BLaER1 treated with 17β-estradiol and CSF1 and Interleukin-3, amounts not matched to agents 10 nM and 100 nM (cell line): Measurements from ENCODE around the gene STK4.

ENCODE experiments used
- H3K27ac ChIP-seq, 11 experiments: shearing (Covaris generic); formaldehyde crosslinking; 2 replicates each; pipeline ENCODE4 v1.8.1; 2022
- H3K27me3 ChIP-seq, 11 experiments: shearing (Covaris generic); formaldehyde crosslinking; 2 replicates each; pipeline ENCODE4 v1.8.1; 2022
- H3K36me3 ChIP-seq, 11 experiments: shearing (Covaris generic); formaldehyde crosslinking; 2 replicates each; pipeline ENCODE4 v1.8.1; 2022
- H3K4me1 ChIP-seq, 10 experiments: shearing (Covaris generic); formaldehyde crosslinking; 2 replicates each; pipeline ENCODE4 v1.8.1; 2022
- H3K4me2 ChIP-seq, 11 experiments: shearing (Covaris generic); formaldehyde crosslinking; 2 replicates each; pipeline ENCODE4 v1.8.1; 2022
- H3K4me3 ChIP-seq, 10 experiments: shearing (Covaris generic); formaldehyde crosslinking; 2 replicates each; pipeline ENCODE4 v1.8.1; 2022
- H3K9ac ChIP-seq, 11 experiments: shearing (Covaris generic); formaldehyde crosslinking; 2 replicates each; pipeline ENCODE4 v1.8.1; 2022
- H3K9me3 ChIP-seq, 11 experiments: shearing (Covaris generic); formaldehyde crosslinking; replicated peaks in 1 of 11; 2 replicates each; pipeline ENCODE4 v1.8.1; 2022
- H4K20me1 ChIP-seq, 11 experiments: shearing (Covaris generic); formaldehyde crosslinking; 2 replicates each; pipeline ENCODE4 v1.8.1; 2022
- Cebpa-rat ChIP-seq, 11 experiments: shearing (Covaris generic); IDR thresholded peaks; 2 replicates each; pipeline ENCODE4 v1.8.1; 2022

The STK4 gene

DNA sequence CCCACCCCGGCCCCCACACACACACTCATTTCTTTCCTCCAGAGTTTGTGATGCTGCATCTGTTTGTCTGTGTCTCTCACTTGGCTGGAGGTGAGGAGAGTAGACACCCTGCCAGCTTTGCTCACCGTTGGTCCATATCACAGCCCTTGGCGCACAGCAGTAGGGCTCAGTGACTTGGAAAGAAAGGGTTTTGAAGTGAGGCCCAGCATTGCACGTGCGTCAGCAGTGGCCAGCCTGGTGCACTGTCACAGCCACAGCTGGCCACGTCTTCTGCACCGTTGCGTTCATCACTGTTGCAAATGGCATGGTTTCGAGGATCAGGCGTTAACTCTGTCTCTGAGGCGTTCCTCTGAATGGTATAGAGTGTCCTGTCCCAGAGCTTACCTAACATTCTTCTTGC, 145.0 kb downstream of the STK4 start:
- TF ChIP-seq Cebpa-rat (IDR thresholded peaks at IDR 0.05) = no peak
- Histone ChIP-seq H3K36me3 (no peaks in the 10 kb centered on the region), H3K27me3 (no peaks in the 10 kb centered on the region)

GRCh38 chr20:45111799-45112471, 145.6 kb downstream of the STK4 start:
- Histone ChIP-seq H3K36me3 (no peaks in the 10 kb centered on the region), H3K4me2 (no peak overlapping the region), H3K9ac (no peak overlapping the region), H3K27me3 (no peaks in the 10 kb centered on the region), H4K20me1 (no peaks in the 10 kb centered on the region), H3K4me1 (0 out of 20 replicates have a peak, but pooled peaks cover 0 to 3% (median 0%) of the 10 kb centered on the region in 10 experiments), H3K9me3 (no peaks in the 10 kb centered on the region), H3K27ac (no peak overlapping the region), H3K4me3 (no peak overlapping the region)
- no peak for TF ChIP-seq Cebpa-rat (IDR thresholded peaks at IDR 0.05)

More for the DNA sequence above, 145.0 kb downstream of the STK4 start:
- no peak overlapping the region for H3K4me3 ChIP-seq
- no peak overlapping the region for H3K9ac ChIP-seq
- H3K27ac ChIP-seq = no peak overlapping the region
- H3K4me1 ChIP-seq = 0 out of 20 replicates have a peak, but pooled peaks cover 0 to 3% (median 0%) of the 10 kb centered on the region in 10 experiments
- no peaks in the 10 kb centered on the region for H4K20me1 ChIP-seq
- no peak overlapping the region for H3K4me2 ChIP-seq
- H3K9me3 ChIP-seq = no peaks in the 10 kb centered on the region

DNA sequence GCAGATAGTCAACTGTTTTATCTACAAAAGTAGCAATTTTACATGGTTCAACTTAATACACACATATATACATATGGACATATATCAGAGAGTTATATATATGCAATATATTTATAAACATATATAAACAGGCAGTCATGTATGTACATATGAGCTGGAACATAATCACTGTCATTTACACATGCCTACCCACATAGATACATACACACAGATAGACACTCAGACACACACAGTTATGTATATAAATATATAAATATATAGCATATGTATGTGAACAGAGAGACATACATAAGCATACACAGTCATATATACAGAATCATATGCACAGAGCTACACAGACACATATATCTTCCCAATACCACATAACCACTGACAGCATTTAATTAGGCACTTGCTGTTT, 146.4 kb downstream of the STK4 start:
- H3K4me1 ChIP-seq = 0 out of 20 replicates have a peak, but pooled peaks cover 0 to 3% (median 0%) of the 10 kb centered on the region in 10 experiments
- H3K9me3 ChIP-seq = no peaks in the 10 kb centered on the region
- H3K36me3 ChIP-seq = no peaks in the 10 kb centered on the region
- no peak overlapping the region for H3K27ac ChIP-seq
- H4K20me1 ChIP-seq = no peaks in the 10 kb centered on the region
- H3K4me3 ChIP-seq = no peak overlapping the region
- TF ChIP-seq Cebpa-rat (IDR thresholded peaks at IDR 0.05) = no peak
- no peak overlapping the region for H3K4me2 ChIP-seq
- H3K9ac ChIP-seq = no peak overlapping the region
- no peaks in the 10 kb centered on the region for H3K27me3 ChIP-seq

DNA sequence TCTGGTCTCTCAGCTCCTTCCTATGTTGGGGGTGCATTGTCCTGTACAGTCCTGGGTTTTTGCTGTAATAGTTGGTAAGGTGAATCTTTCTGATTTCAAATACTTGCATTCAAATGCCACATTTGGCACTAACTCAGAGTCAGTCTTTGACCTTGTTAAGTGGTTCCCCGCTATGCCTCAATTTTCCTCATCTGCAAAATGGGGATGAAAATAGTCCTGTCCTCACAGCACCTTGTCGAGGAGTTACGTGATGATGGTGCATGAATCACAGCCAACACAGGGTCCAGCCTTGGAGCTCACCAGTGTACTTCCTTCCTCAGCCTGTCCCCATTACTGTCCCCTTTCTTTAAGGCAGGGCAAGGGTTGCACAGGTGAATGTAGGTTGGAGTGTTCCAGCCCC, 147.6 kb downstream of the STK4 start:
- TF ChIP-seq Cebpa-rat (IDR thresholded peaks at IDR 0.05) = no peak
- H3K36me3 ChIP-seq = no peaks in the 10 kb centered on the region
- no peak overlapping the region for H3K27ac ChIP-seq

DNA sequence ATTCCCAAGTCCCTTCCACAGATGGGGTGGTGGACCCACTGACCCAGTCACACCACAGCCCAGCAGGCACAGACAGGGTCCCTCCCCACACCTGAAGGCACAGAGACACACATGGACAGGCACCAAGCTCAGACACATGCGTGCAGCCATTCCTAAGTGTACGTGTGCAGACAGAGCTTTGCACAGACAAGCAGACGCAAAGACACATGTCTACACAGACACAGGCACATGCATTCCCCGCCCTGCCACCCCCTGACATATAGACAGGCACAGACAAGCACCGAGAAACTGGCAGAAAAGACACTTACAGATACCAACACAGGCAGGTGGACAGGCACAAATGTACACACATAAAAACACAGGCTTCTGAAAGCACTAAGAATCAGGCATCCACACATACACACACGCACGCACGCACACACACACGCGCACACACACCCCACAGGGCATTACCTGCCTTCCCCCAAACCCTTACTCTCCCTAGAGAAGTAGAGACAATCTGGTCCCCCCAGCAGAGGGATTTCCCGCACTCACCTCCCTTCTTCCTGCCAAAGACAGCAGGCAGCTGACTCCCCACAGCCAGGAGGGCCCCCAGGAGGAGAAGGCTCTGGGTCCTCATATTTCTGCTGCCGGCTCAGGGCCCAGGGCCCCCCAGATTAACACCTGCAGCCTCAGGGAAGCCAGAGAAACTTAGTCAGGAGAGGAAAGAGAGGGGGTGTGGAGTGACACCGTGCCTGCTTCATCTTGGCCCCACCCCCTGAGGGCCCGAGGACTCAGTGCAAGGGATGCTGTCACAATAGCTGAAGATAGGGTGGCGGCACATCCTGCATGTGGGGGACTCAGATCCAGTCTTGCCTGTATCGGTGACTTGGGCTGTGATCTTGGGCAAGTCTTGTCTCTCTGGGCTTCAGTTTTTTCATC, 148.4 kb downstream of the STK4 start, which contains the start of gene WFDC5:
Gene WFDC5, minus strand, starts transcription at position 710 of the 921 bp plus-strand sequence. Its CDS starts 91 bp downstream, at position 619.
- Histone ChIP-seq H3K4me2 (no peak within 1 kb of the TSS), H3K27me3 (no peaks in the 10 kb centered on the region), H3K4me3 (no peak within 1 kb of the TSS), H3K36me3 (no peaks in the 10 kb centered on the region), H3K4me1 (0 out of 20 replicates have a peak, but pooled peaks cover 0 to 3% (median 0%) of the 10 kb centered on the region in 10 experiments), H3K27ac (no peak within 1 kb of the TSS), H3K9me3 (no peaks in the 10 kb centered on the region), H4K20me1 (no peaks in the 10 kb centered on the region), H3K9ac (no peak within 1 kb of the TSS)
- no peak for TF ChIP-seq Cebpa-rat (IDR thresholded peaks at IDR 0.05)

More for the DNA sequence above, 147.6 kb downstream of the STK4 start:
- H3K4me2 ChIP-seq = no peak overlapping the region
- H3K9ac ChIP-seq = no peak overlapping the region
- H4K20me1 ChIP-seq = no peaks in the 10 kb centered on the region
- H3K9me3 ChIP-seq = no peaks in the 10 kb centered on the region
- H3K4me3 ChIP-seq = no peak overlapping the region
- no peaks in the 10 kb centered on the region for H3K27me3 ChIP-seq
- 0 out of 20 replicates have a peak, but pooled peaks cover 0 to 3% (median 0%) of the 10 kb centered on the region in 10 experiments for H3K4me1 ChIP-seq

DNA sequence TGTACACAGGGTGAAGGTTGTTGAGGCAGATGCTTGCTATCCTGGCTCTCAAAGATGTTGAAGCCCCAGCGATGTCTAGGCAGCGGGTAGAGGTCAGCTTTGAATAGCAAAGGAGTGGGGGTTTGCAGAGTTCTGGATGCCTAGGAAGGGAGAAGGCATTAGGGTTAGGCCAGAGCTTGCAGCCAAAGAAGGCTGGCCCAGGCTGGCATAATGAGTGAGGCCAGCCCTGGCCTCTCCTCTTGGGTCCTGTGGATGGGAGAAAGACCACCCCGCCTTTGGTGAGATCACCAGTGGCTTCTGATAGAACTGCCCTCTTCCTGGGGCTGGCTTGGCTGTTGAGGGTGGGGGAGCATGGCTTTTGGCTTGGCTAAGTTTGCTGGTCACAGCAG, 149.1 kb downstream of the STK4 start:
- Histone ChIP-seq H3K27me3 (no peaks in the 10 kb centered on the region), H3K4me3 (no peak overlapping the region), H3K4me1 (0 out of 20 replicates have a peak, but pooled peaks cover 0 to 3% (median 0%) of the 10 kb centered on the region in 10 experiments), H3K36me3 (no peaks in the 10 kb centered on the region), H4K20me1 (no peaks in the 10 kb centered on the region), H3K9me3 (no peaks in the 10 kb centered on the region), H3K4me2 (no peak overlapping the region), H3K9ac (no peak overlapping the region), H3K27ac (no peak overlapping the region)
- no peak for TF ChIP-seq Cebpa-rat (IDR thresholded peaks at IDR 0.05)

DNA sequence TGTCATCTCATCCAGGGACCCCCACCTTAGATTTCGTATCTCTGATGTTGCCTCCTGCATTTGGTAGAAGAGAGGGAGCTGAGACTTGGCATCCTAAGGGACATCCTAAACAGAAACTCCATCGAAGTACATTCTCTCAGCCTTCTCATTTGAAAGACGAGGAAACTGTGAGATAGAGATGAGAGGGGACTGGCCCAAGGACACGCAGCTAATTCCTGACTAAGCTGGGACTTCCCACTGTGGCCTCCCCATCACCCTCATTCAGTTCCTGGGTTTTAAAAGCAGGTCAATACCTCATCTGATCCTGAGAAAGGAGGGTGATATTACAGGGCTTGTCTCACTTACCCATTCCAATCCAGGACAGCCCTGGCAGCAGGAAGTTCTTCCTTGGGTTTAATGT, 149.5 kb downstream of the STK4 start:
- Histone ChIP-seq H3K4me2 (no peak overlapping the region), H4K20me1 (no peaks in the 10 kb centered on the region), H3K4me1 (0 out of 20 replicates have a peak, but pooled peaks cover 0 to 3% (median 0%) of the 10 kb centered on the region in 10 experiments), H3K27ac (no peak overlapping the region), H3K27me3 (no peaks in the 10 kb centered on the region), H3K4me3 (no peak overlapping the region), H3K36me3 (no peaks in the 10 kb centered on the region), H3K9ac (no peak overlapping the region), H3K9me3 (peaks cover 0 to 3% (median 0%) of the 10 kb centered on the region in 11 experiments; a peak in 6 of 22 replicates)
- no peak for TF ChIP-seq Cebpa-rat (IDR thresholded peaks at IDR 0.05)

DNA sequence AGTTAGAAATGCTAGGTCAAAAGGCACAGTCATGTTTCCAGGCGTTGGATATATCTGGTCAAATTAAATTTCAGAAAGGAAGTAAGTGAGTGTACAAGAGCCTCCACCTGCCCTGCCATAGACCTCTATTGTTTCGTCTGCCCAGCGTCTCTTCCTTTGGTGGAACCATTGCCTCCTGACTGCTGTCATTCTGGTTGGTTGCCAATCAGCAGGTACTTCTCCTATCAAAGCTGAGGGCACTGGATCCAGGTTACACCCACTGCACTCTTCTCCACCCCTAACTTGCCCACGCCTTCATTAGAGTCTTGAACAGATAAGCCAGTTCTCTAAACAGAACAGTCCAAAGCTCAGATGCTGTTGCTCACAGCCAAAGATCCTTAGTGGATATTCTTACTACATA, 151.3 kb downstream of the STK4 start:
- Histone ChIP-seq H4K20me1 (no peaks in the 10 kb centered on the region), H3K4me3 (no peak overlapping the region), H3K27me3 (no peaks in the 10 kb centered on the region), H3K4me1 (0 out of 20 replicates have a peak, but pooled peaks cover 0 to 3% (median 0%) of the 10 kb centered on the region in 10 experiments), H3K4me2 (no peak overlapping the region), H3K36me3 (no peaks in the 10 kb centered on the region), H3K9me3 (peaks cover 0 to 7% (median 0%) of the 10 kb centered on the region in 11 experiments; a peak in 7 of 22 replicates), H3K27ac (no peak overlapping the region), H3K9ac (no peak overlapping the region)
- TF ChIP-seq Cebpa-rat (IDR thresholded peaks at IDR 0.05) = no peak

DNA sequence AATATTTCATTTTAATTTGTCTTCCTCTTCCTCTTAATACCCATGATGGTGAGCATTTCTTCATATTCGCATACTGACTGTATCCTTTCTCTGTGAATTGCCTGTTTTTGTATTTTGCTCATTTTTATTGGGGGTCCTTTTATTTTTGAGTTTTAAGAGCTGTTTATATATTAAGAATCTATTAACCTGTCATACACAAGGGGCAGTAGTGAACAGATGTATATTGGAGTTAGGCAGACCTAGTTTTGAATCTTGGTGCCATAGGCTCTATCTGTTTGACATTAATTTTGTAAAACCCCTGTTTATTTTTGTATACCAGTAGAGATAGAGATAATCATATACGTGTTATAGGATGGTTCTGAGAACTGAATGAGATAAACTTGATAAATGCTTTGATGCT, 151.7 kb downstream of the STK4 start:
- Histone ChIP-seq H3K27ac (no peak overlapping the region), H4K20me1 (no peaks in the 10 kb centered on the region), H3K27me3 (no peaks in the 10 kb centered on the region), H3K9me3 (peaks cover 0 to 7% (median 0%) of the 10 kb centered on the region in 11 experiments; a peak in 7 of 22 replicates), H3K4me2 (no peak overlapping the region), H3K36me3 (no peaks in the 10 kb centered on the region), H3K4me3 (no peak overlapping the region), H3K9ac (no peak overlapping the region), H3K4me1 (0 out of 20 replicates have a peak, but pooled peaks cover 0 to 3% (median 0%) of the 10 kb centered on the region in 10 experiments)
- no peak for TF ChIP-seq Cebpa-rat (IDR thresholded peaks at IDR 0.05)
